HCT116 (cell line): ENCODE data around the gene DDX1. TPM values are rescaled to one million over a fixed set of nuclear protein-coding genes. Genes with fewer than 3 reads are reported as not detected.

ENCODE experiments used
- ATAC-seq: fragments of 200-7000 bp; cut with Tn5 transposase; 2 replicates; pipeline ENCODE4 v1.9.1; 2020; ENCODE audit warnings: mild to moderate bottlenecking, moderate library complexity
- BruUV-seq: library from RNA; stranded (reverse); fragments of 400-500 nt; replicated peaks from 2 replicates; lab custom pipeline; 2021; lab: Mats Ljungman, UMichigan
- CTCF ChIA-PET: fragments of 300-600 bp; sonication (Branson Sonifier 250); formaldehyde crosslinking; loops from one replicate; lab custom pipeline; 2021; ENCODE audit warnings: antibody characterized with exemption; lab: Charles Lee
- POLR2A ChIA-PET: fragments of 300-600, 350-600 bp; sonication (Branson Sonifier 250); formaldehyde crosslinking; loops from one replicate; lab custom pipeline; 2021; ENCODE audit warnings: antibody characterized with exemption; lab: Charles Lee
- RAD21 ChIA-PET, 2 experiments: fragments of 300-600 bp; sonication (Branson Sonifier 250); formaldehyde crosslinking; loops; one replicate each; lab custom pipeline; 2023; ENCODE audit warnings: low total read pairs in 2 of 2; ENCODE audit not compliant: uncharacterized antibody in 2 of 2, unreplicated experiment in 2 of 2, low non-redundant PET in 1 of 2; lab: Charles Lee
- DNase-seq: peaks from one replicate; pipeline ENCODE4 v3.0.0-alpha.2; 2010; ENCODE audit warnings: low read depth, low spot score
- H2AFZ ChIP-seq: fragments of 200-600 bp; shearing (Covaris generic), sonication (generic); 2 replicates; pipeline ENCODE4 v1.6.1; 2017; ENCODE audit warnings: low read depth, mixed run types, mixed read lengths, antibody characterized with exemption, low read length; ENCODE audit not compliant: poor library complexity, severe bottlenecking
- H3K27ac ChIP-seq: 2 replicates; pipeline ENCODE4 v1.5.1; 2012; ENCODE audit warnings: low read depth, low read length
- H3K27me3 ChIP-seq: fragments of 200-600 bp; sonication (generic); 2 replicates; pipeline ENCODE4 v1.6.1; 2016; ENCODE audit warnings: mixed run types, low read length, mixed read lengths; ENCODE audit not compliant: insufficient read depth
- H3K36me3 ChIP-seq, 2 experiments: fragments of 200-500 bp in 1 of 2; fragments of 200-600 bp in 1 of 2; sonication (Bioruptor generic) in 1 of 2; sonication (generic) in 1 of 2; 2 replicates each; pipeline versions ENCODE4 v1.5.1 to v1.6.1; 2014 to 2016; ENCODE audit warnings: low read length in 2 of 2, inconsistent platforms in 1 of 2, mixed read lengths in 1 of 2, mixed run types in 1 of 2; ENCODE audit not compliant: insufficient read depth in 2 of 2, control insufficient read depth in 1 of 2
- H3K4me1 ChIP-seq, 2 experiments: fragments of 200-600 bp in 1 of 2; sonication (generic) in 1 of 2; 2 replicates each; pipeline versions ENCODE4 v1.5.1 to v1.6.1; 2012 to 2017; ENCODE audit warnings: low read length in 2 of 2, inconsistent platforms in 1 of 2, mild to moderate bottlenecking in 1 of 2, mixed read lengths in 1 of 2, mixed run types in 1 of 2, moderate library complexity in 1 of 2; ENCODE audit not compliant: insufficient read depth in 2 of 2, control insufficient read depth in 1 of 2
- H3K4me2 ChIP-seq: fragments of 200-600 bp; sonication (generic); 2 replicates; pipeline ENCODE4 v1.6.1; 2017; ENCODE audit warnings: mixed run types, low read length, mixed read lengths
- H3K4me3 ChIP-seq, 2 experiments: fragments of 200-600 bp in 1 of 2; sonication (generic) in 1 of 2; replicated peaks in 1 of 2; 2 replicates each; pipeline ENCODE4 v1.5.1; 2011 to 2016; ENCODE audit warnings: low read length in 2 of 2, control low read depth in 1 of 2, low read depth in 1 of 2, mild to moderate bottlenecking in 1 of 2, mixed read lengths in 1 of 2, mixed run types in 1 of 2
- H3K79me2 ChIP-seq: fragments of 200-600 bp; sonication (generic); 2 replicates; pipeline ENCODE4 v1.6.1; 2017; ENCODE audit warnings: mild to moderate bottlenecking, mixed run types, low read length, moderate library complexity, mixed read lengths; ENCODE audit not compliant: insufficient read depth
- H3K9ac ChIP-seq: fragments of 200-600 bp; sonication (generic); 2 replicates; pipeline ENCODE4 v1.6.1; 2016; ENCODE audit warnings: low read length, mixed read lengths
- H3K9me2 ChIP-seq: fragments of 200-600 bp; sonication (generic), shearing (Covaris generic); 2 replicates; pipeline ENCODE4 v1.6.1; 2017; ENCODE audit warnings: mixed run types, mild to moderate bottlenecking, moderate library complexity; ENCODE audit not compliant: insufficient read depth
- H3K9me3 ChIP-seq, 2 experiments: fragments of 200-500 bp in 1 of 2; fragments of 200-600 bp in 1 of 2; sonication (Bioruptor generic) in 1 of 2; sonication (generic) in 1 of 2; 2 replicates each; pipeline ENCODE4 v1.6.1; 2014 to 2017; ENCODE audit warnings: low read length in 2 of 2, mixed read lengths in 2 of 2, inconsistent platforms in 1 of 2, low read depth in 1 of 2, mild to moderate bottlenecking in 1 of 2, mixed run types in 1 of 2, moderate library complexity in 1 of 2; ENCODE audit not compliant: control insufficient read depth in 1 of 2, insufficient read depth in 1 of 2
- H4K20me1 ChIP-seq: fragments of 200-600 bp; sonication (generic), shearing (Covaris generic); 2 replicates; pipeline ENCODE4 v1.6.1; 2017; ENCODE audit warnings: mixed run types, mild to moderate bottlenecking, moderate library complexity; ENCODE audit not compliant: insufficient read depth
- CTCF ChIP-seq, 3 experiments: fragments of 200-600 bp in 1 of 3; sonication (generic) in 1 of 3; IDR thresholded peaks in 2 of 3; conservative IDR thresholded peaks in 1 of 3; 2 replicates each; pipeline ENCODE4 v1.5.1; 2012 to 2017; ENCODE audit warnings: low read depth in 2 of 3, low read length in 2 of 3, antibody characterized with exemption in 1 of 3, borderline replicate concordance in 1 of 3, control low read depth in 1 of 3, mild to moderate bottlenecking in 1 of 3, mixed read lengths in 1 of 3, mixed run types in 1 of 3, moderate library complexity in 1 of 3; ENCODE audit not compliant: insufficient read depth in 1 of 3
- EGR1 ChIP-seq: IDR thresholded peaks from 2 replicates; pipeline ENCODE4 v1.6.1; 2012; ENCODE audit warnings: low read depth
- POLR2AphosphoS5 ChIP-seq: IDR thresholded peaks from 2 replicates; pipeline ENCODE4 v1.6.1; 2011; ENCODE audit warnings: mild to moderate bottlenecking, low read depth, low read length, moderate library complexity
- RAD21 ChIP-seq: IDR thresholded peaks from 2 replicates; pipeline ENCODE4 v1.6.1; 2012; ENCODE audit warnings: low read depth, mild to moderate bottlenecking
- SIN3A ChIP-seq: IDR thresholded peaks from 2 replicates; pipeline ENCODE4 v1.6.1; 2012; ENCODE audit warnings: low read depth
- YY1 ChIP-seq: IDR thresholded peaks from 2 replicates; pipeline ENCODE4 v1.6.1; 2011; ENCODE audit warnings: low read length, low read depth, moderate library complexity, mild to moderate bottlenecking; ENCODE audit not compliant: insufficient replicate concordance; ENCODE audit errors: extremely low read depth
- ZFX ChIP-seq: fragments of 450-650 bp; IDR thresholded peaks from 2 replicates; pipeline ENCODE4 v1.6.1; 2017
- intact Hi-C: fragments of 100-400 bp; cut with micrococcal nuclease; formaldehyde crosslinking; loops from 2 replicates; pipeline ENCODE4 v1.10.0; 2022
- total RNA-seq: library from RNA; stranded (reverse); gene quantifications from one replicate; pipeline ENCODE4 v1.2.1, GENCODE V29; 2021; ENCODE audit not compliant: unreplicated experiment
- TF ChIP-seq, protein P1 (sequence below): IDR thresholded peaks from 2 replicates; pipeline ENCODE4 v1.6.1; 2011; ENCODE audit warnings: mild to moderate bottlenecking, low read length, moderate library complexity; ENCODE audit not compliant: insufficient replicate concordance; ENCODE audit errors: extremely low read depth

The DDX1 gene
- total RNA-seq, 1 experiment from 2014 or later: 117 TPM

DNA sequence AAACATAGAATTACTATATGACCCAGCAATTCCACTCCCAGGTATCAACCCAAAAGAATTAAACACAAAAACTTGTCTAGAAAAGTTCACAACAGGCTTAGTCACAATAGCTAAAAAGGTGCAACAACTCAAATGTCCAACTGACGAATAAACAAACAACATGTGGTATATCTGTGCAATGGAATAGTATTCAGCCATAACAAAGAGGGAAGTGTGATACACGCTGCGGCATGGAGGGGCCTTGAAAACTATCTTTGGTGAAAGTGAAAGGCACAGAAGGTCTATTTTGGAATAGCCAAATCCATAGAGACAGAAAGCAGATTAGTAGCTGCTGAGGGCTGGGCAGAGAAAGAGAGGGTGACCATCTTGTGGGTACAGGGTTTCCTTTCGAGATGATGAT is 72.1 kb downstream of the DDX1 start:
- ChIA-PET RAD21 (no interaction called here), CTCF (no interaction called here), POLR2A (no interaction called here)
- Histone ChIP-seq H3K36me3 (no peaks in the 10 kb centered on the region), H4K20me1 (no peaks in the 10 kb centered on the region), H3K79me2 (no peaks in the 10 kb centered on the region), H3K4me3 (no peak overlapping the region), H3K9me3 (no peaks in the 10 kb centered on the region), H3K27me3 (peaks cover 16% of the 10 kb centered on the region), H3K9ac (no peak overlapping the region), H3K4me2 (no peak overlapping the region), H3K9me2 (no peaks in the 10 kb centered on the region), H3K4me1 (no peaks in the 10 kb centered on the region), H3K27ac (no peak overlapping the region), H2AFZ (no peak overlapping the region)
- no TSS peak for BruUV-seq
- TF ChIP-seq EGR1: no peak
- TF ChIP-seq YY1: no peak
- TF ChIP-seq RAD21: no peak
- no peak for TF ChIP-seq SIN3A
- no peak for TF ChIP-seq CTCF (IDR thresholded peaks at IDR 0.05 in 2 of 3, conservative IDR thresholded peaks at IDR 0.05 in 1 of 3; ENCODE audit: borderline replicate concordance in 1 of 3, insufficient read depth in 1 of 3, low read depth in 2 of 3, low read length in 2 of 3)
- TF ChIP-seq POLR2AphosphoS5: no peak
- no peak for TF ChIP-seq ZFX
- TF ChIP-seq, protein P1, sequence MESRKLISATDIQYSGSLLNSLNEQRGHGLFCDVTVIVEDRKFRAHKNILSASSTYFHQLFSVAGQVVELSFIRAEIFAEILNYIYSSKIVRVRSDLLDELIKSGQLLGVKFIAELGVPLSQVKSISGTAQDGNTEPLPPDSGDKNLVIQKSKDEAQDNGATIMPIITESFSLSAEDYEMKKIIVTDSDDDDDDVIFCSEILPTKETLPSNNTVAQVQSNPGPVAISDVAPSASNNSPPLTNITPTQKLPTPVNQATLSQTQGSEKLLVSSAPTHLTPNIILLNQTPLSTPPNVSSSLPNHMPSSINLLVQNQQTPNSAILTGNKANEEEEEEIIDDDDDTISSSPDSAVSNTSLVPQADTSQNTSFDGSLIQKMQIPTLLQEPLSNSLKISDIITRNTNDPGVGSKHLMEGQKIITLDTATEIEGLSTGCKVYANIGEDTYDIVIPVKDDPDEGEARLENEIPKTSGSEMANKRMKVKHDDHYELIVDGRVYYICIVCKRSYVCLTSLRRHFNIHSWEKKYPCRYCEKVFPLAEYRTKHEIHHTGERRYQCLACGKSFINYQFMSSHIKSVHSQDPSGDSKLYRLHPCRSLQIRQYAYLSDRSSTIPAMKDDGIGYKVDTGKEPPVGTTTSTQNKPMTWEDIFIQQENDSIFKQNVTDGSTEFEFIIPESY: no peak
- DNase-seq (no peak), ATAC-seq (no peak)
- intact Hi-C loops: no loop called here
